Erythroblast (primary cell): ENCODE results near the gene CASP10.
"Not testable (repeated sequence)": the region's sequence is repeated elsewhere in the genome, so short reads cannot be mapped to it uniquely, and the experiment has no call there.

Experiments
- GATA1 ChIP-seq: IDR thresholded peaks from 2 replicates; pipeline ENCODE4 v1.6.1; 2011; ENCODE audit warnings: low read depth, mild to moderate bottlenecking, control low read depth, low read length, moderate library complexity
- POLR2A ChIP-seq: IDR thresholded peaks from 2 replicates; pipeline ENCODE4 v1.6.1; 2011; ENCODE audit warnings: mild to moderate bottlenecking, low read length

GRCh38 chr2:201239167-201239935 lies 56.4 kb downstream of the CASP10 start:
- TF ChIP-seq POLR2A, GATA1: not testable (repeated sequence)
